Erythroblast (primary cell): ENCODE results near the gene CNN1.

Source experiments
- GATA1 ChIP-seq: IDR thresholded peaks from 2 replicates; pipeline ENCODE4 v1.6.1; 2011; ENCODE audit warnings: low read depth, mild to moderate bottlenecking, control low read depth, low read length, moderate library complexity
- POLR2A ChIP-seq: IDR thresholded peaks from 2 replicates; pipeline ENCODE4 v1.6.1; 2011; ENCODE audit warnings: mild to moderate bottlenecking, low read length

DNA sequence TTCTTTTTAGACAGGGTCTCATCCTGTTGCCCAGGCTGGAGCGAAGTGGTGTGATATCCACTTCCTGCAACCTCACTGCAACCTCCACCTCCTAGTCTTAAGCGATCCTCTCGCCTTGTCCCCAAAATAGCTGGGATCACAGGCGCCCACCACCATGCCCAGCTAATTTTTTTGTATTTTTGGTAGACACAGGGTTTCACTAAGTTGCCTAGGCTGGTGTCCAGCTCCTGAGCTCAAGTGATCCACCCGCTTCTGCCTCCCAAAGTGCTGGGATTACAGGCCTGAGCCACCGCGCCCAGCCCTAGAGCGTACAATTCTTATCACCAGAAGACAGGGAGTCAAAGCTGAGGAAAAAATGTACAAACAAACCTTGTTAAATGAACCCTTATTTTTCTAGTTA, 24.9 kb downstream of the CNN1 start:
- TF ChIP-seq POLR2A (peak; percentile 51), GATA1 (no peak)
